ENCODE data around the gene RASSF9. TPM values are rescaled to one million over a fixed set of nuclear protein-coding genes. Genes with fewer than 3 reads are reported as not detected.

RASSF9 gene
- total RNA-seq, 1 donor from 2014 or later: not detected

GRCh38 chr12:85833579-85833978 is 2.6 kb downstream of the RASSF9 start:
- Mint-ChIP-seq H3K4me1 (peaks cover 11% of the 10 kb centered on the region), H3K36me3 (no peaks in the 10 kb centered on the region), H3K27me3 (ENCODE audit: insufficient read depth, low read depth) (no peaks in the 10 kb centered on the region), H3K27ac (no peak overlapping the region), H3K9me3 (no peaks in the 10 kb centered on the region), H3K4me3 (no peak overlapping the region)
- TF ChIP-seq EZH2phosphoT487 (IDR thresholded peaks at IDR 0.05): no peak
- TF ChIP-seq EZH2 (IDR thresholded peaks at IDR 0.05): no peak
- TF ChIP-seq CTCF (IDR thresholded peaks at IDR 0.05): no peak
- H3K27me3 ChIP-seq: no peaks in the 10 kb centered on the region
- no peaks in the 10 kb centered on the region for H3K36me3 ChIP-seq
- H3K9ac ChIP-seq: no peak overlapping the region
- H3F3A ChIP-seq (ENCODE audit: low read depth): no peaks in the 10 kb centered on the region
- H3K79me2 ChIP-seq (ENCODE audit: low read depth): no peaks in the 10 kb centered on the region
- no peaks in the 10 kb centered on the region for H4K20me1 ChIP-seq (ENCODE audit: low read depth)
- no peak overlapping the region for H3K4me2 ChIP-seq
- H3K27ac ChIP-seq: no peak overlapping the region
- peaks cover 13% of the 10 kb centered on the region for H3K4me1 ChIP-seq
- H2AFZ ChIP-seq (replicated peaks): no peak overlapping the region
- no peak overlapping the region for H3K4me3 ChIP-seq
- no peaks in the 10 kb centered on the region for H3K9me3 ChIP-seq (ENCODE audit: low read depth)
- DNase-seq (ENCODE audit: low spot score): no peak

GRCh38 chr12:85831327-85831990 is 4.8 kb downstream of the RASSF9 start:
- no peak overlapping the region for H3K4me3 ChIP-seq
- no peak overlapping the region for H3K4me2 ChIP-seq
- Mint-ChIP-seq H3K4me1 (peaks cover 9% of the 10 kb centered on the region), H3K27ac (no peak overlapping the region), H3K27me3 (ENCODE audit: insufficient read depth, low read depth) (no peaks in the 10 kb centered on the region), H3K36me3 (no peaks in the 10 kb centered on the region), H3K4me3 (no peak overlapping the region), H3K9me3 (no peaks in the 10 kb centered on the region)
- H3K79me2 ChIP-seq (ENCODE audit: low read depth): no peaks in the 10 kb centered on the region
- DNase-seq (ENCODE audit: low spot score): no peak
- no peaks in the 10 kb centered on the region for H3K9me3 ChIP-seq (ENCODE audit: low read depth)
- TF ChIP-seq EZH2phosphoT487 (IDR thresholded peaks at IDR 0.05) (no peak), CTCF (IDR thresholded peaks at IDR 0.05) (no peak), EZH2 (IDR thresholded peaks at IDR 0.05) (no peak)
- H3K36me3 ChIP-seq: no peaks in the 10 kb centered on the region
- H2AFZ ChIP-seq (replicated peaks): no peak overlapping the region
- H3K27ac ChIP-seq: no peak overlapping the region
- H3K27me3 ChIP-seq: no peaks in the 10 kb centered on the region
- no peaks in the 10 kb centered on the region for H4K20me1 ChIP-seq (ENCODE audit: low read depth)
- no peaks in the 10 kb centered on the region for H3F3A ChIP-seq (ENCODE audit: low read depth)
- H3K4me1 ChIP-seq: peaks cover 12% of the 10 kb centered on the region
- H3K9ac ChIP-seq: no peak overlapping the region

GRCh38 chr12:85829391-85829790 is 6.8 kb downstream of the RASSF9 start:
- Histone ChIP-seq H4K20me1 (ENCODE audit: low read depth) (no peaks in the 10 kb centered on the region), H3K79me2 (ENCODE audit: low read depth) (no peaks in the 10 kb centered on the region), H3K27ac (no peak overlapping the region), H3K9me3 (ENCODE audit: low read depth) (no peaks in the 10 kb centered on the region), H3K9ac (no peak overlapping the region), H3K4me3 (no peak overlapping the region), H3K4me1 (no peaks in the 10 kb centered on the region), H2AFZ (replicated peaks) (no peak overlapping the region), H3F3A (ENCODE audit: low read depth) (no peaks in the 10 kb centered on the region), H3K4me2 (no peak overlapping the region), H3K27me3 (no peaks in the 10 kb centered on the region), H3K36me3 (no peaks in the 10 kb centered on the region)
- no peaks in the 10 kb centered on the region for H3K9me3 Mint-ChIP-seq
- no peaks in the 10 kb centered on the region for H3K27me3 Mint-ChIP-seq (ENCODE audit: insufficient read depth, low read depth)
- H3K4me3 Mint-ChIP-seq: no peak overlapping the region
- H3K36me3 Mint-ChIP-seq: no peaks in the 10 kb centered on the region
- H3K27ac Mint-ChIP-seq: no peak overlapping the region
- H3K4me1 Mint-ChIP-seq: no peaks in the 10 kb centered on the region
- TF ChIP-seq EZH2 (IDR thresholded peaks at IDR 0.05): no peak
- no peak for TF ChIP-seq CTCF (IDR thresholded peaks at IDR 0.05)
- TF ChIP-seq EZH2phosphoT487 (IDR thresholded peaks at IDR 0.05): no peak
- DNase-seq (ENCODE audit: low spot score): no peak
